Panc1 (cell line): ENCODE data around the gene KRAS. TPM values are rescaled to one million over a fixed set of nuclear protein-coding genes. Genes with fewer than 3 reads are reported as not detected.

Experiments
- ATAC-seq: fragments of 200-7000 bp; cut with Tn5 transposase; 2 replicates; pipeline ENCODE4 v1.9.1; 2020; ENCODE audit warnings: mild to moderate bottlenecking, moderate library complexity
- BruUV-seq: library from RNA; stranded (reverse); fragments of 400-500 nt; replicated peaks from 2 replicates; lab custom pipeline; 2021; lab: Mats Ljungman, UMichigan
- CTCF ChIA-PET: fragments of 300-600 bp; sonication (Branson Sonifier 250); formaldehyde crosslinking; loops from one replicate; lab custom pipeline; 2022; ENCODE audit warnings: antibody characterized with exemption; lab: Charles Lee
- POLR2A ChIA-PET: fragments of 300-600 bp; sonication (Branson Sonifier 250); formaldehyde crosslinking; loops from one replicate; lab custom pipeline; 2022; ENCODE audit warnings: antibody characterized with exemption; lab: Charles Lee
- DNase-seq: peaks from one replicate; pipeline ENCODE4 v3.0.0-alpha.2; 2010; ENCODE audit warnings: low read depth, low spot score
- H3K27ac ChIP-seq: 2 replicates; pipeline ENCODE4 v1.5.1; 2011; ENCODE audit warnings: mild to moderate bottlenecking, low read length, inconsistent platforms
- H3K27me3 ChIP-seq: fragments of 200-500 bp; sonication (Bioruptor generic); 2 replicates; pipeline ENCODE4 v1.6.0; 2014; ENCODE audit warnings: low read length, inconsistent platforms; ENCODE audit not compliant: control insufficient read depth, insufficient read depth
- H3K36me3 ChIP-seq: fragments of 200-500 bp; sonication (Bioruptor generic); 2 replicates; pipeline ENCODE4 v1.5.1; 2014; ENCODE audit warnings: inconsistent platforms, mild to moderate bottlenecking, low read length, moderate library complexity; ENCODE audit not compliant: control insufficient read depth, insufficient read depth
- H3K4me1 ChIP-seq: 2 replicates; pipeline ENCODE4 v1.5.1; 2011; ENCODE audit warnings: inconsistent platforms, mild to moderate bottlenecking, low read length, moderate library complexity; ENCODE audit not compliant: control insufficient read depth, insufficient read depth
- H3K4me3 ChIP-seq, 2 experiments: 2 replicates each; pipeline ENCODE4 v1.5.1; 2011 to 2012; ENCODE audit warnings: low read depth in 2 of 2, low read length in 2 of 2, mild to moderate bottlenecking in 2 of 2, inconsistent platforms in 1 of 2, moderate library complexity in 1 of 2
- H3K9me3 ChIP-seq: fragments of 200-500 bp; sonication (Bioruptor generic); 2 replicates; pipeline ENCODE4 v1.5.1; 2014; ENCODE audit warnings: low read depth, mild to moderate bottlenecking, inconsistent platforms, low read length, moderate library complexity; ENCODE audit not compliant: control insufficient read depth, insufficient read depth
- POLR2AphosphoS5 ChIP-seq: IDR thresholded peaks from 2 replicates; pipeline ENCODE4 v1.6.1; 2012; ENCODE audit warnings: mild to moderate bottlenecking, low read depth, low read length, moderate library complexity
- SIN3A ChIP-seq: IDR thresholded peaks from 2 replicates; pipeline ENCODE4 v1.6.1; 2012; ENCODE audit warnings: low read depth, mild to moderate bottlenecking, low read length, moderate library complexity, borderline replicate concordance; ENCODE audit not compliant: insufficient read depth
- TCF7L2 ChIP-seq: IDR thresholded peaks from 2 replicates; pipeline ENCODE4 v1.6.1; 2011; ENCODE audit warnings: mild to moderate bottlenecking, low read depth, low read length, inconsistent platforms
- in situ Hi-C: cut with HindIII; loops from 2 replicates; pipeline ENCODE4 v1.10.0; 2016; ENCODE audit warnings: low sequenced_read_pairs, low pct_unique_long_range_greater_than_20kb
- intact Hi-C: fragments of 100-400 bp; cut with micrococcal nuclease; formaldehyde crosslinking; loops from one replicate; pipeline ENCODE4 v1.10.0; 2022; ENCODE audit not compliant: unreplicated experiment
- total RNA-seq: library from RNA; stranded (reverse); gene quantifications from one replicate; pipeline ENCODE4 v1.2.1, GENCODE V29; 2021; ENCODE audit not compliant: unreplicated experiment
- TF ChIP-seq, protein P1 (sequence below): fragments of 450-650 bp; IDR thresholded peaks from 2 replicates; pipeline ENCODE4 v1.5.1; 2017; ENCODE audit warnings: mild to moderate bottlenecking
- TF ChIP-seq, protein P2 (sequence below), 2 experiments: IDR thresholded peaks; 2 replicates each; pipeline ENCODE4 v1.6.1; 2011 to 2012; ENCODE audit warnings: low read depth in 2 of 2, control low read depth in 1 of 2, low read length in 1 of 2, mild to moderate bottlenecking in 1 of 2, moderate library complexity in 1 of 2; ENCODE audit not compliant: insufficient read depth in 1 of 2

Gene KRAS
- total RNA-seq, 1 experiment from 2014 or later: 33.1 TPM

DNA sequence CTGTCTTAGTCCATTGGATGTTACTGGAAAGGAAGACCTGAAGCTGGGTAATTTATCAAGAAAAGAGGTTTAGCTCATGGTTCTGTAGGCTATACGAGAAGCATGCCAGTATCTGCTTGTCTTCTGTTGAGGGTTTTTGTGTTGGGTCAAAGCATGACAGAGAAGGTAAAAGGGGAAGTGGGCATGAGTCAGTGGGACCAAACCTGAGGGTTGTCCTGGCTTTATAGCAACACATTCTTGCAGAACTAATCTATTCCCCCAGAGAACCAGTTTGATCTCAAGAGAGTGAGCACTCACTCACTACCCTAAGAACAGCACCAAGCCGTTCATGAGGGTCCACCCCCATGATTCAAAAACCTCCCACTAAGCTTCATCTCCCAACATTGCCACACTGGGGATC is 19.0 kb upstream of the KRAS start:
- POLR2A ChIA-PET: no interaction called here
- CTCF ChIA-PET: interaction anchor here (0.6 kb wide), 1 partner anchor 102 kb away, joined by 3 read pairs; no protein-coding TSS in a partner anchor
- BruUV-seq: no TSS peak
- Histone ChIP-seq H3K9me3 (no peaks in the 10 kb centered on the region), H3K4me3 (no peak overlapping the region), H3K27me3 (peaks cover 12% of the 10 kb centered on the region; the same call in 1 of the 2 replicates), H3K36me3 (no peaks in the 10 kb centered on the region), H3K27ac (no peak overlapping the region), H3K4me1 (no peaks in the 10 kb centered on the region)
- TF ChIP-seq, protein P1, sequence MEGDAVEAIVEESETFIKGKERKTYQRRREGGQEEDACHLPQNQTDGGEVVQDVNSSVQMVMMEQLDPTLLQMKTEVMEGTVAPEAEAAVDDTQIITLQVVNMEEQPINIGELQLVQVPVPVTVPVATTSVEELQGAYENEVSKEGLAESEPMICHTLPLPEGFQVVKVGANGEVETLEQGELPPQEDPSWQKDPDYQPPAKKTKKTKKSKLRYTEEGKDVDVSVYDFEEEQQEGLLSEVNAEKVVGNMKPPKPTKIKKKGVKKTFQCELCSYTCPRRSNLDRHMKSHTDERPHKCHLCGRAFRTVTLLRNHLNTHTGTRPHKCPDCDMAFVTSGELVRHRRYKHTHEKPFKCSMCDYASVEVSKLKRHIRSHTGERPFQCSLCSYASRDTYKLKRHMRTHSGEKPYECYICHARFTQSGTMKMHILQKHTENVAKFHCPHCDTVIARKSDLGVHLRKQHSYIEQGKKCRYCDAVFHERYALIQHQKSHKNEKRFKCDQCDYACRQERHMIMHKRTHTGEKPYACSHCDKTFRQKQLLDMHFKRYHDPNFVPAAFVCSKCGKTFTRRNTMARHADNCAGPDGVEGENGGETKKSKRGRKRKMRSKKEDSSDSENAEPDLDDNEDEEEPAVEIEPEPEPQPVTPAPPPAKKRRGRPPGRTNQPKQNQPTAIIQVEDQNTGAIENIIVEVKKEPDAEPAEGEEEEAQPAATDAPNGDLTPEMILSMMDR: no peak
- TF ChIP-seq SIN3A (no peak), TCF7L2 (no peak), POLR2AphosphoS5 (no peak)
- TF ChIP-seq, protein P2, sequence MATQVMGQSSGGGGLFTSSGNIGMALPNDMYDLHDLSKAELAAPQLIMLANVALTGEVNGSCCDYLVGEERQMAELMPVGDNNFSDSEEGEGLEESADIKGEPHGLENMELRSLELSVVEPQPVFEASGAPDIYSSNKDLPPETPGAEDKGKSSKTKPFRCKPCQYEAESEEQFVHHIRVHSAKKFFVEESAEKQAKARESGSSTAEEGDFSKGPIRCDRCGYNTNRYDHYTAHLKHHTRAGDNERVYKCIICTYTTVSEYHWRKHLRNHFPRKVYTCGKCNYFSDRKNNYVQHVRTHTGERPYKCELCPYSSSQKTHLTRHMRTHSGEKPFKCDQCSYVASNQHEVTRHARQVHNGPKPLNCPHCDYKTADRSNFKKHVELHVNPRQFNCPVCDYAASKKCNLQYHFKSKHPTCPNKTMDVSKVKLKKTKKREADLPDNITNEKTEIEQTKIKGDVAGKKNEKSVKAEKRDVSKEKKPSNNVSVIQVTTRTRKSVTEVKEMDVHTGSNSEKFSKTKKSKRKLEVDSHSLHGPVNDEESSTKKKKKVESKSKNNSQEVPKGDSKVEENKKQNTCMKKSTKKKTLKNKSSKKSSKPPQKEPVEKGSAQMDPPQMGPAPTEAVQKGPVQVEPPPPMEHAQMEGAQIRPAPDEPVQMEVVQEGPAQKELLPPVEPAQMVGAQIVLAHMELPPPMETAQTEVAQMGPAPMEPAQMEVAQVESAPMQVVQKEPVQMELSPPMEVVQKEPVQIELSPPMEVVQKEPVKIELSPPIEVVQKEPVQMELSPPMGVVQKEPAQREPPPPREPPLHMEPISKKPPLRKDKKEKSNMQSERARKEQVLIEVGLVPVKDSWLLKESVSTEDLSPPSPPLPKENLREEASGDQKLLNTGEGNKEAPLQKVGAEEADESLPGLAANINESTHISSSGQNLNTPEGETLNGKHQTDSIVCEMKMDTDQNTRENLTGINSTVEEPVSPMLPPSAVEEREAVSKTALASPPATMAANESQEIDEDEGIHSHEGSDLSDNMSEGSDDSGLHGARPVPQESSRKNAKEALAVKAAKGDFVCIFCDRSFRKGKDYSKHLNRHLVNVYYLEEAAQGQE (IDR thresholded peaks at IDR 0.05; ENCODE audit: insufficient read depth in 1 of 2, low read depth in 2 of 2, low read length in 1 of 2): no peak
- intact Hi-C loops: no loop called here
- ATAC-seq (no peak), DNase-seq (no peak)
- in situ Hi-C loops: no loop called here

DNA sequence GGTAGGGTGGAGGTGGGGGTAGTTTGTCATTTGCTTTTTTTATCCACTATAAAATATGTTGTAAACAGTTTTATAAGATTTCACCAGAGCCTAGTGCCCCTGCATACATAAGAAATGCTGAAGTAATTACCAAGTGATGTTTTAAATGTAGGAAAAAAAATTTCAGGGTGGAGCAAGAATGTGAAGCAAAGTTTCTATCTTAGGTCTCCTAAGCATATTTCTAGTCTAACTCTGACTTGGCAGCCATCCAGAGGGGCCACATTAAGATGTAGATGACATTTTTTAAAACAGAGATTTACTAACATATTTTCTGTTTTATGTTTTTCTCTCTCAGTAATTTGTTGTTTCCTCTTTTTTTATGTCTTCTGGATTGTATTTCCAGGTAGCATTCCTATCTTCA is 15.8 kb upstream of the KRAS start:
- no peak for ATAC-seq

More for the DNA sequence above, 15.8 kb upstream of the KRAS start:
- POLR2A ChIA-PET: no interaction called here
- intact Hi-C loops (no loop called here), in situ Hi-C loops (no loop called here)
- DNase-seq: no peak
- CTCF ChIA-PET: no interaction called here
- Histone ChIP-seq H3K4me3 (no peak overlapping the region), H3K9me3 (no peaks in the 10 kb centered on the region), H3K27ac (no peak overlapping the region), H3K4me1 (no peaks in the 10 kb centered on the region), H3K27me3 (peaks cover 17% of the 10 kb centered on the region), H3K36me3 (no peaks in the 10 kb centered on the region)
- no TSS peak for BruUV-seq
- TF ChIP-seq, protein P1: no peak
- no peak for TF ChIP-seq TCF7L2
- no peak for TF ChIP-seq POLR2AphosphoS5
- TF ChIP-seq SIN3A: no peak
- TF ChIP-seq, protein P2 (IDR thresholded peaks at IDR 0.05; ENCODE audit: insufficient read depth in 1 of 2, low read depth in 2 of 2, low read length in 1 of 2): no peak
